Small intestine (tissue), 7 donors: ENCODE data around the gene NR2F1-AS1. TPM values are rescaled to one million over a fixed set of nuclear protein-coding genes. Genes with fewer than 3 reads are reported as not detected.

Experiments
- DNase-seq, 2 donors: peaks; one replicate each; pipeline versions ENCODE4 v3.0.0 to v3.0.0-alpha.2; 2013
- FAIRE-seq: peaks from 2 replicates; lab custom pipeline; 2012; peaks lifted over from hg19 to GRCh38; lab: Jason Lieb, UNC
- H3K27ac ChIP-seq, 3 donors: one replicate each; pipeline ENCODE4 v1.5.1; 2013; ENCODE audit warnings: low read length in 2 of 3, mild to moderate bottlenecking in 2 of 3, control low read depth in 1 of 3, inconsistent platforms in 1 of 3, low read depth in 1 of 3, moderate library complexity in 1 of 3
- H3K27me3 ChIP-seq, 3 donors: one replicate each; pipeline ENCODE4 v1.6.1; 2013; ENCODE audit warnings: low read length in 3 of 3, inconsistent platforms in 1 of 3; ENCODE audit not compliant: control insufficient read depth in 3 of 3, insufficient read depth in 3 of 3
- H3K36me3 ChIP-seq, 3 donors: one replicate each; pipeline ENCODE4 v1.6.1; 2013; ENCODE audit warnings: low read length in 3 of 3, inconsistent platforms in 1 of 3, low read depth in 1 of 3, mild to moderate bottlenecking in 1 of 3, moderate library complexity in 1 of 3; ENCODE audit not compliant: control insufficient read depth in 3 of 3, insufficient read depth in 2 of 3
- H3K4me1 ChIP-seq, 3 donors: one replicate each; pipeline ENCODE4 v1.6.1; 2013; ENCODE audit warnings: low read length in 2 of 3, inconsistent platforms in 1 of 3, low read depth in 1 of 3, mild to moderate bottlenecking in 1 of 3, moderate library complexity in 1 of 3; ENCODE audit not compliant: control insufficient read depth in 3 of 3, insufficient read depth in 2 of 3
- H3K4me3 ChIP-seq, 3 donors: one replicate each; pipeline ENCODE4 v1.5.1; 2013; ENCODE audit warnings: low read length in 3 of 3, control low read depth in 1 of 3, inconsistent platforms in 1 of 3, low read depth in 1 of 3, mild to moderate bottlenecking in 1 of 3, moderate library complexity in 1 of 3
- H3K9me3 ChIP-seq, 2 donors: one replicate each; pipeline ENCODE4 v1.6.1; 2013; ENCODE audit warnings: low read depth in 1 of 2, low read length in 1 of 2; ENCODE audit not compliant: control insufficient read depth in 2 of 2, insufficient read depth in 1 of 2
- WGBS, 3 donors: extraction: QIAGEN DNeasy Blood & Tissue Kit; methylation state at CpG; one replicate each; pipeline ENCODE4 v1.1.7; 2013; 5-methylcytosine and 5-hydroxymethylcytosine counted together
- polyA plus RNA-seq, 4 donors: library from polyadenylated mRNA; stranded (reverse) in 3 of 4; unstranded in 1 of 4; fragments of 200-250 nt in 3 of 4; fragments of 120-200 nt in 1 of 4; gene quantifications; one replicate each; pipeline versions ENCODE4 v1.2.1 to v1.2.3, GENCODE V29; 2013
- donor health status: healthy with polysubstance abuse.
- donor health status: control.
- donor health status: control.
- donor health status: Bipolar disorder and iron deficiency.
- donor health status: healthy.

NR2F1-AS1 gene
- polyA plus RNA-seq, 4 donors = 0.89 to 7.0 (median 4.0) TPM

GRCh38 chr5:93577854-93578812, 2.9 kb downstream of the NR2F1-AS1 start:
- H3K4me1 ChIP-seq = peaks cover 0 to 23% (median 2%) of the 10 kb centered on the region in 3 donors
- DNase-seq (peak in 1 of 2 donors; percentile 19), FAIRE-seq (no peak)
- H3K36me3 ChIP-seq = no peaks in the 10 kb centered on the region
- peak overlapping the region in 1 of 3 donors; percentile 61 for H3K27ac ChIP-seq
- peaks cover 2 to 93% (median 25%) of the 10 kb centered on the region in 3 donors for H3K27me3 ChIP-seq
- H3K9me3 ChIP-seq = peaks cover 0 to 6% of the 10 kb centered on the region in 2 donors
- WGBS, 3 donors = 38 to 52% (median 40%) methylated on average over 25 of the region's 25 CpGs
- no peak overlapping the region for H3K4me3 ChIP-seq

- Histone ChIP-seq H3K27ac (no peak overlapping the region), H3K9me3 (peaks cover 0 to 6% of the 10 kb centered on the region in 2 donors), H3K27me3 (peaks cover 11 to 94% (median 27%) of the 10 kb centered on the region in 3 donors), H3K4me3 (no peak overlapping the region), H3K36me3 (no peaks in the 10 kb centered on the region), H3K4me1 (peaks cover 0 to 18% (median 0%) of the 10 kb centered on the region in 3 donors)
- WGBS, 3 donors = 18 to 43% (median 30%) methylated on average over 9 of the region's 9 CpGs
- no peak for FAIRE-seq
- peak in 1 of 2 donors; percentile 18 for DNase-seq
Measured at GRCh38 chr5:93576994-93577853, 3.8 kb downstream of the NR2F1-AS1 start.

DNA sequence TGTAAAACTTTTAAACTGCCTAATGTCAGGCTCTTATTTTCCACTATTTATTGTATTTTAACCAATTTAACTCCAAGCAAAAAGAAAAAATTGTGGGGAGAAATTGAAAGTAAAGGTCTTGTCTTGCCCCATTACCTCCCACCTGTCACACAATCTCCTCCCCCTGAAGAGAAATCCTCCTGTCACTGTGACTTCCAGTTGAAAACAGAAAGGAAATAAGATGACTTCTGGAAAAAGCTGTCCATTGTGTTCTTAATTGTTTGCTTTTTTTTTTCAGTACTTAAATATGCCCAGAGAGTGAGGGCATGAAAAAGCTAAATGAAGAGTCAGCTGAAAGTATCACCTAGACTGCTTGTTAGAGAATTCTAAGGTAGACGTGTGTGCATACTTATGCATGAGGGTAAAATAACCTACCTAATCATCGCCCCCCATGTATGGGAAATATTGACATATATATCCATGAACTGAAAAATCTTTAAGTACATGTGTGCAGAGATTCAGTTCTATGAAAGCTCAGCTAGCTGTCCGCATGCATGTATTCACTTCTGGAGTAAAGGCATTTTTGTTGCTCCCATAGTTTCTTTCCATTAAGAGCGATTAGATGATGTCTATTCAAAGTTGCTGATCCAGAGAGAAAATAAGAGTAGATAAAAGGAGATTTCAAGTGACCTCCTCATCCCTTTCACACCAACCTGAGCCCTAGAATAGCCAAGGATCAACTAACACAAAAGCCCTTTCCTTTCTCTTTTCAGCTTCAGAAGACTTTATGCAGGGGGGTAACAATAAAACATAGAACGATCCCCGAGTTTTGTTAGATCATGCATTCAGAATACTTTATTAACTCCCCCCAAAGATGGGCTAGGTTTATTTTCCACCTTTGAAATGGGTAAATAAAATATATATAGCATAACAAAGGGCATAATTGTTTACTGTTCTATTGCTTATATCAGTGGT, 5.3 kb downstream of the NR2F1-AS1 start:
- Histone ChIP-seq H3K4me1 (peaks cover 0 to 28% (median 0%) of the 10 kb centered on the region in 3 donors), H3K27ac (no peak overlapping the region), H3K9me3 (peaks cover 0 to 6% of the 10 kb centered on the region in 2 donors), H3K27me3 (peaks cover 17 to 95% (median 38%) of the 10 kb centered on the region in 3 donors), H3K36me3 (no peaks in the 10 kb centered on the region), H3K4me3 (no peak overlapping the region)
- 24 to 49% (median 33%) methylated on average over 6 of the region's 6 CpGs for WGBS, 3 donors
- DNase-seq = no peak
- FAIRE-seq = no peak

DNA sequence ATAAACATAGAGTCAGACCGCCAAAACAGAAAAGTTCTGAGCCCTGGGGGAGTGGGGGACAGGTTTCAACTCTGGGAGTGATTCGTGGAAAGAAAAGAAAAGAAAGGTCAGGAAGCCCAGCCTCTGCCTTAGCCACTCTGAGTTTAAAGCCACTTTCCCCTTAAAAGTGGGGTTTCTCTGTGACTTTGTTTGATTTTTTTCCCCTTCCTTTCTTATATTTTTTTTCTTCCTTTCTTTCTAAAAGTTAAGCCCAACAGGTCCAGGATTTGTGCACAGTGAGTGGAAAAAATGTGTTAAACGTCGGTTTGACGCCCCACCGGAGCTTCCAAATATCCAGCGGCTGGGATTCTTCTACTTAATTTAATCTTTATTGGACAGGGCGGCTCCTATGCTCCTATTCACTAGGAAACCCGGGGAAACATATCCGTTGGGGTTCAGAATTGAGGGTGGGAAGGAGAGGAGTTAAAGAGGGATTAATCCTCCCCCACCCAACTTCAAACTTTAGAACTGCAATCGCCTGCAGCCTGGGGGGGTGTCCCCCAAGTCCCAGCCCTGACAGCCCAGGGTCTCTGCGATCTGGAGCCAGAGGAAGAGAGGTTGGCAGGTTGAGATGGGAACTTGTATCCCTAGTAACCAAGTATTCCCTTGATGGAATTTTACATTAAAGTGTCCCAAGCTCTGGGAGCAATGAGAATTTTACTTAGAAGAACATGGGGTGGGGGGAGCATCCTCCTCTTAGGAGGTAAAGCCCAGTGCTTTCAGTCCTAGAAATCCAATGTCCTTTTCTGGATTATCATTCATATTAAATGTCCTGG, 6.3 kb downstream of the NR2F1-AS1 start:
- DNase-seq (no peak), FAIRE-seq (no peak)
- WGBS, 3 donors = 8 to 19% (median 14%) methylated on average over 12 of the region's 12 CpGs
- Histone ChIP-seq H3K27me3 (peaks cover 23 to 95% (median 38%) of the 10 kb centered on the region in 3 donors), H3K36me3 (no peaks in the 10 kb centered on the region), H3K4me3 (no peak overlapping the region), H3K4me1 (peaks cover 0 to 25% (median 4%) of the 10 kb centered on the region in 3 donors), H3K9me3 (no peaks in the 10 kb centered on the region), H3K27ac (no peak overlapping the region)

DNA sequence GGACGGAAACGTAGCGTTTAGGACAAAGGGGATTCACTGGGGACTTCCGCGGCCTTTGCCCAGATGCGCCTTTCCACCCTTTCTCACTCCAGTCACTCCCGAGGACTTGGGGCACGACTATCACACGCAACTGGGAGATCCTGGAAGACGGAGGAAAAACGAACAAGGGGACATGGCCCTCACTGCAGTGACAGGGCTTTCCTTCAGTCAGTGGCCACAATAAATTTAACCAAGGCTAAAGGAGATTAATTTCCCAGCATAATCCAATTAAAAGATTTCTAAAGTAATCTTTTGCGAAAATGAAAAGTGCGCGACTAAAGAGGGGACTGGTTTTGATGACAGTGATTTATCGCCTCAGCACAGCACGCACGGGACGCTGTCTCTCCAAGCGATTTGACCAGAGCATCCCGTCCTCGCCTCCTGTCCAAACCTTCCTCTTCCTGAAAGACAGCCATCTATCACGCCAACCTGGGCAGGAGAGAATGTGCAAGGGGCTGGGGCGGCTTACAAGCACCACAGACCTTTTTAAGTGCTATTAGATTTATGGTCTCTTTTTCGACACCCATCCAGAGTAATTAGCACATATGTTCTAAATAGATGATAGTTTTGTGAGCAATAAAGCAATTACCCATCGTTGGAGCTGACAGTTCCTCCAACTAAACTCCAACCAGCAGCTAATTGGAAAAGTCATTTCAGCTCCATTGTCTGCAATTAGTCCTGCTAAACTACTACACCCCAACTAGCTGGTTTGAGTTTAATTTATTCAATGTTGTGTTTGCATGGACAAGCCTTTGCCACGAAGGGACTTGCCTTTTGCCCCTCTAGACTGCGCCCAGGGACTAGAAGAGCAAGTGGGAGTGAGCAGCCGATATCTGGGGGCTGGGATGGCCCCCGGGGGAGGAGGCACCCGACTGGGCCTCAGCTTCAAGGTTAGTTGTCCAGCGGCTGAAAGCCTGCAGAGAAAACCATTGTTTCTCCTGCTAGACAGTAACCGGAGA, 7.4 kb downstream of the NR2F1-AS1 start:
- DNase-seq (peak in 1 of 2 donors; percentile 9), FAIRE-seq (no peak)
- Histone ChIP-seq H3K4me3 (no peak overlapping the region), H3K4me1 (peaks cover 0 to 18% (median 4%) of the 10 kb centered on the region in 3 donors), H3K36me3 (no peaks in the 10 kb centered on the region), H3K27me3 (peaks cover 26 to 95% (median 41%) of the 10 kb centered on the region in 3 donors), H3K27ac (no peak overlapping the region), H3K9me3 (no peaks in the 10 kb centered on the region)
- 14 to 41% (median 27%) methylated on average over 32 of the region's 32 CpGs for WGBS, 3 donors

DNA sequence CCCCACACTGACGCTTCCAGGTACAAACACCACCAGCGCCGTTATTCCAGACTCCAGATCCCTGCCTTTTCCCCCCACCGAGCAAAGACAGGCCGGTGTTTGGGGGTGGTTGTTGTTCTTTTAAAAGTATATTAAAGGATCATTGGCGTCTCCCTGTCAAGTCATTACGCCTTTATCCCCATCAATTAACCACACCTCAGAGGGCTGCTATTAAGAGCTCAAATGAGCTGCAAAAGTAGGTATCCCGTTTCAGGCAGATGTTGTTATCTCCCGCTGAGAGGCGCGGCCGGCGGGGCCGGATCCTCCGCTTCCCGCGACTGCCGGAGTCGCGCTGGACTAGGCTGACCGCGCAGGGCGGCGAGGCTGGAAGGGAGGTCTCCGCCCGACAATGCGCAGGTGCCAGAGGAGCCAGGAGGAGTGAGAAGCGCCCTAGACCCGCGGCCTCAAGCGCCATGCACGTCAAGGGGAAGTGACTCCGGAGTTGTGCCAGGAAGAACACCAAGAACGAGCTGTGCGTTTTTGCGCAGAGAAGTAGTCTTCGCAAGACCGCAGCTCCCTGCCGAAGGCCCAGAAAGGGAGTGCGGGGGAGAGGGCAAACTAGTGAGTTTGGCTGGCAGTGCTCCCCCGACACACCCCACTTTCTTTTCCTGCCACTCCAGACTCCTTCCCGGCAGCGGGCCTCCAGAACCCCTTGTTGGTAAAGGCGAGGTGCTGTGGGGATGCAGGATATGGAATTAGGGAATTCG, 8.2 kb downstream of the NR2F1-AS1 start:
- peak in 1 of 2 donors; percentile 49 for DNase-seq
- Histone ChIP-seq H3K27ac (no peak overlapping the region), H3K27me3 (peaks cover 26 to 86% (median 41%) of the 10 kb centered on the region in 3 donors), H3K9me3 (no peaks in the 10 kb centered on the region), H3K4me1 (peaks cover 0 to 18% (median 4%) of the 10 kb centered on the region in 3 donors), H3K4me3 (no peak overlapping the region), H3K36me3 (no peaks in the 10 kb centered on the region)
- no peak for FAIRE-seq
- WGBS, 3 donors = 11 to 28% (median 12%) methylated on average over 45 of the region's 45 CpGs
